Caki2 (cell line): Measurements from ENCODE around the gene PHLDB2. TPM values are rescaled to one million over a fixed set of nuclear protein-coding genes. Genes with fewer than 3 reads are reported as not detected.

Experiments
- DNase-seq: peaks from one replicate; pipeline ENCODE4 v3.0.0-alpha.2; 2015; ENCODE audit warnings: low read depth
- in situ Hi-C: cut with HindIII; loops from 2 replicates; pipeline ENCODE4 v1.10.0; 2016; ENCODE audit warnings: low sequenced_read_pairs, low pct_unique_long_range_greater_than_20kb, mixed read lengths
- total RNA-seq: library from RNA; depleted of rRNA; stranded (reverse); fragments of >200 nt; shearing (Covaris generic); gene quantifications from 2 replicates; pipeline ENCODE4 v1.2.3, GENCODE V29; 2014; ENCODE audit warnings: low replicate concordance; rRNA removed

Gene PHLDB2
- total RNA-seq, 1 experiment from 2014 or later, result 10.3 TPM

GRCh38 chr3:112020674-112021085 is 161.6 kb downstream of the PHLDB2 start:
- peak; percentile 82 for DNase-seq
- in situ Hi-C loops, result no loop called here

Other genes starting within 250 kb of the PHLDB2 start
- 2.8 and 21.0 TPM in 2 replicates for gene PLCXD2, start 184.6 kb upstream of the PHLDB2 start, total RNA-seq
- 21.3 and 59.1 TPM in 2 replicates for gene ABHD10, start 119.8 kb downstream of the PHLDB2 start, total RNA-seq
- gene TAGLN3, start 139.7 kb downstream of the PHLDB2 start, total RNA-seq, result 1.2 and 1.9 TPM in 2 replicates
- not detected in 2 replicates for gene TMPRSS7, start 175.5 kb downstream of the PHLDB2 start, total RNA-seq
- gene C3orf52, start 227.1 kb downstream of the PHLDB2 start, total RNA-seq, result 8.8 and 9.0 TPM in 2 replicates